Kidney epithelial cell (primary cell): ENCODE measurements around the gene TBXAS1. TPM values are rescaled to one million over a fixed set of nuclear protein-coding genes. Genes with fewer than 3 reads are reported as not detected.
"Not testable (repeated sequence)": the region's sequence is repeated elsewhere in the genome, so short reads cannot be mapped to it uniquely, and the experiment has no call there.

ENCODE experiments used
- DNase-seq: peaks from one replicate; pipeline ENCODE4 v3.0.0-alpha.2; 2010; ENCODE audit warnings: low read depth
- H3K27me3 ChIP-seq: 2 replicates; pipeline ENCODE4 v1.6.0; 2011; ENCODE audit warnings: low read length; ENCODE audit not compliant: control insufficient read depth, insufficient read depth
- H3K36me3 ChIP-seq: 2 replicates; pipeline ENCODE4 v1.5.1; 2011; ENCODE audit warnings: low read length; ENCODE audit not compliant: control insufficient read depth, insufficient read depth
- H3K4me3 ChIP-seq: 2 replicates; pipeline ENCODE4 v1.5.1; 2011; ENCODE audit warnings: low read depth, mild to moderate bottlenecking, control low read depth, low read length
- total RNA-seq: library from RNA; depleted of rRNA; stranded (reverse); fragments of >200 nt; gene quantifications from 2 replicates; pipeline ENCODE4 v1.2.3, GENCODE V29; 2015
- TF ChIP-seq, protein P1 (sequence below): IDR thresholded peaks from 2 replicates; pipeline ENCODE4 v1.5.1; 2011; ENCODE audit warnings: mild to moderate bottlenecking, moderate library complexity, low read length, control low read depth, inconsistent platforms; ENCODE audit not compliant: insufficient read depth, poor library complexity, severe bottlenecking

TBXAS1 gene
- total RNA-seq, 1 donor from 2014 or later: 7.8 TPM

GRCh38 chr7:139900326-139900725 lies 71.3 kb downstream of the TBXAS1 start:
- TF ChIP-seq, protein P1, sequence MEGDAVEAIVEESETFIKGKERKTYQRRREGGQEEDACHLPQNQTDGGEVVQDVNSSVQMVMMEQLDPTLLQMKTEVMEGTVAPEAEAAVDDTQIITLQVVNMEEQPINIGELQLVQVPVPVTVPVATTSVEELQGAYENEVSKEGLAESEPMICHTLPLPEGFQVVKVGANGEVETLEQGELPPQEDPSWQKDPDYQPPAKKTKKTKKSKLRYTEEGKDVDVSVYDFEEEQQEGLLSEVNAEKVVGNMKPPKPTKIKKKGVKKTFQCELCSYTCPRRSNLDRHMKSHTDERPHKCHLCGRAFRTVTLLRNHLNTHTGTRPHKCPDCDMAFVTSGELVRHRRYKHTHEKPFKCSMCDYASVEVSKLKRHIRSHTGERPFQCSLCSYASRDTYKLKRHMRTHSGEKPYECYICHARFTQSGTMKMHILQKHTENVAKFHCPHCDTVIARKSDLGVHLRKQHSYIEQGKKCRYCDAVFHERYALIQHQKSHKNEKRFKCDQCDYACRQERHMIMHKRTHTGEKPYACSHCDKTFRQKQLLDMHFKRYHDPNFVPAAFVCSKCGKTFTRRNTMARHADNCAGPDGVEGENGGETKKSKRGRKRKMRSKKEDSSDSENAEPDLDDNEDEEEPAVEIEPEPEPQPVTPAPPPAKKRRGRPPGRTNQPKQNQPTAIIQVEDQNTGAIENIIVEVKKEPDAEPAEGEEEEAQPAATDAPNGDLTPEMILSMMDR: no peak
- Histone ChIP-seq H3K36me3 (no peaks in the 10 kb centered on the region), H3K27me3 (no peaks in the 10 kb centered on the region), H3K4me3 (no peak overlapping the region)
- DNase-seq: no peak

DNA sequence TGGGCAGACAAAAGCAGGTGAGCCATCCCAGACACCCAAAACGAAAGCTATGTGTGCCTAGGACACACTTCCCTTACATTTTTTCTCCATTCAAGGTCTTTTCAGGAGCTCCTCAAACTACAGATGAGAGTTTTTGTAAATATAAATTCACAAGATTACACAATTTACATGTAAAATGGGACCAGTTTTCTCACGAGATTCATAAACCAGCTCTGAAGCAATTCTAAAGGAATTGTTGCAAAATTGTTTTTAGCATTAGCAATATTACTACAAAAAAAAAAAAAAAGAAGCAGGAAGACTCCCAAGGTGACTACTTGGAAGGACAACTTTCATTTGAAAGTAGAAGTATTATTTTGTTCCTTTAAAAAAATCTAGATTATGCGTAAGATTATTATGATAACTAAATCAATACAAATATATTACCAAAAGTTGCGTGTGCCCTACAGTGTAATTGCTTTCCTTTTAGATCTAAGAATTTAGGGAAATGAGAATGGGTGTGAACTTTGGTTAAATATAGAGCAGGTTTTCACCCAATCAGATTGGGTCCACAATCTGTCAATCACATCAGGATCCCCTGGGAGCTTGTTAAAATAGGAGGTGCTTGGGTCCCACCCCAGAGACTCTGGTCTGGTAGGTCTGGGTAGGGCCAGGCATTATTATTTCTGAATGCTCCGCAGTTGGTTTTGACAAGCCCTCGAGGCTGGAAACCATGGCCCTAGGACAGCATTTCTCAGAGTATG lies 72.2 kb downstream of the TBXAS1 start:
- Histone ChIP-seq H3K4me3 (no peak overlapping the region), H3K36me3 (no peaks in the 10 kb centered on the region), H3K27me3 (no peaks in the 10 kb centered on the region)
- TF ChIP-seq, protein P1: no peak
- no peak for DNase-seq

DNA sequence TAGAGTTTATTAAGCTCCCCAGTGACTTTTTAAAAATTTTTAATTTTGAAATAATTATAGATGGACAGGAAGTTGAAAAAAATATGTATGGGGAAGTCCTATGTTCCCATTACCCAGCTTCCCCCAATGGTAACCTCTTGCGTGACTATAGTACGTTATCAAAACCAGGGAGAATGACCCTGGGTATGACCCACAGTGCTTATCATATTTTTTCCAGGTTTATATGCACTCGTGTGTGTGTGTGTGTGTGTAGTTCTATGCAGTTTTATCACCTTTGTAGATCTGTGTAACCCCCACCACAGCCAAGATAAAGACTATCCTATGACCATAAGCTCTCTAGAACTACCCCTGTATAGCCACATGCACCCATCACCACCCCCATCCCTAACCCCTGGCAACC lies 72.8 kb downstream of the TBXAS1 start:
- Histone ChIP-seq H3K36me3 (no peaks in the 10 kb centered on the region), H3K4me3 (no peak overlapping the region), H3K27me3 (no peaks in the 10 kb centered on the region)
- DNase-seq: no peak
- TF ChIP-seq, protein P1: no peak

DNA sequence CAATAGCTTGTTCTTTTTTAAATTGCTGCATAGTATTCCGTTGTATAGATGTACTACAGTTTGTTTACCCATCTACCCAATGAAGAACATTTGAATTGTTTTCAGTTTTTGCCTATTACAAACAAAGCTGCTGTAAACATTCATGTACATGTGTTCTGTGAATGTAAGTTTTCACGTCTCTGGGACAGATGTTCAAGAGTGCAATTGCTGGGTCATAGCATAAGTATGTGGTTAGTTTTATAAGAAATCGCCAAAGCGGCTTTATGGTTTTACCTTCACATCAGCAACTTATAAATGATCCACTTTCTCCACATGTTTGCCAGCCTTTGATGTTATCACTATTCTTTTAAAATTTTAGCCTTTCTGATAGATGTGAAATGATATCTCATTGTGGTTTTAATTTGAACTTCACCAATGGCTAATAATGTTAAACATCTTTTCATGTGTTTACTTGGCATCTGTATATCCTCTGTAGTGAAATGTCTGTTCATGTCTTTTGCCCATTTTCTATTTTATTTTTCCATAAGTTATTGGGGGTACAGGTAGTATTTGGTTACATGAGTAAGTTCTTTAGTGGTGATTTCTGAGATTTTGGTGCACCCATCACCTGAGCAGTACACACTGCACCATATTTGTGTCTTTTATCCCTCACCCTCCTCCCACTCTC lies 73.5 kb downstream of the TBXAS1 start:
- TF ChIP-seq, protein P1: no peak
- no peak overlapping the region for H3K4me3 ChIP-seq

DNA sequence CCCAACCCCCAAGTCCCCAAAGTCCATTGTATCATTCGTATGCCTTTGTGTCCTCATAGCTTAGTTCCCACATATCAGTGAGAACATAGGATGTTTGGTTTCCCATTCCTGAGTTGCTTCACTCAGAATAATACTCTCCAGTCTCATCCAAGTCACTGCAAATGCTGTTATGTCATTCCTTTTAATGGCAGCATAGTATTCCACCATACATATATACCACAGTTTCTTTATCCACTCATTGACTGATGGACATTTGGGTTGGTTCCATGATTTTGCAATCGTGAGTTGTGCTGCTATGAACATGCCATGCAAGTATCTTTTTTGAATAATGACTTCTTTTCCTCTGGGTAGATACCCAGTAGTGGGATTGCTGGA lies 74.0 kb downstream of the TBXAS1 start:
- H3K4me3 ChIP-seq, H3K27me3 ChIP-seq, DNase-seq, H3K36me3 ChIP-seq: not testable (repeated sequence)

More for the DNA sequence above, 73.5 kb downstream of the TBXAS1 start:
- Histone ChIP-seq H3K36me3 (no peaks in the 10 kb centered on the region), H3K27me3 (no peaks in the 10 kb centered on the region)
- no peak for DNase-seq

DNA sequence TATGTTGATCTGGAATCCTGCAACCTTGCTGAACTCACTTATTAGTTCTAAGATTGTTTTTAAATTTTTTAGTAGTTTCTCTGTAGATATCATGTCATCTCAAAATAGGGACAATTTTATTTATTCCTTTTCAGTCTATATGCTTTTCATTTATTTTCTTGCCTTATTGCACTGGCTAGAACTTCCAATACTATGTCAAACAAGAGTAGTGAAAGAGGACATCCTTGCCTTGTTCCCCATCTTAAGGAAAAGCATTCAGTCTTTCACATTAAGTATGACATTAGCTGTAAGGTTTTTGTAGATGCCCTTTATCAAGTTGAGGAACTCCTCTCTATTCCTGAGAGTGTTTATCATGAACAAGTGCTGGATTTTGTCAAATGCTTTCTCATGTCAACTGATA lies 77.8 kb downstream of the TBXAS1 start:
- H3K27me3 ChIP-seq: no peaks in the 10 kb centered on the region
- no peaks in the 10 kb centered on the region for H3K36me3 ChIP-seq
- H3K4me3 ChIP-seq: no peak overlapping the region
- TF ChIP-seq, protein P1: no peak
- no peak for DNase-seq
